Stimulated activated CD8-positive, alpha-beta memory T cell treated with anti-CD3 and anti-CD28 coated beads, Interleukin-4, amount 100 ng/mL, for 1 hour (primary cell): Measurements from ENCODE around the gene SIRPG.
"Not testable (repeated sequence)": the region's sequence is repeated elsewhere in the genome, so short reads cannot be mapped to it uniquely, and the experiment has no call there.

ENCODE experiments used
- DNase-seq, 2 donors: peaks; one replicate each; pipeline ENCODE4 v3.0.0-alpha.2; 2020; ENCODE audit warnings: low read depth in 2 of 2, low spot score in 1 of 2

Gene SIRPG

GRCh38 chr20:1672728-1673127 lies 15.1 kb upstream of the SIRPG start:
- DNase-seq = no peak

GRCh38 chr20:1671891-1672669 lies 14.5 kb upstream of the SIRPG start:
- no peak for DNase-seq

GRCh38 chr20:1669304-1669703 lies 11.7 kb upstream of the SIRPG start:
- no peak for DNase-seq

GRCh38 chr20:1667502-1668085 lies 10.0 kb upstream of the SIRPG start:
- no peak for DNase-seq

- DNase-seq = no peak
Measured at GRCh38 chr20:1666802-1667201, 9.2 kb upstream of the SIRPG start.

- no peak for DNase-seq
Measured at GRCh38 chr20:1665345-1665744, 7.8 kb upstream of the SIRPG start.

- DNase-seq = no peak
Measured at GRCh38 chr20:1664911-1665310, 7.3 kb upstream of the SIRPG start.

- DNase-seq = no peak
Measured at GRCh38 chr20:1663917-1664316, 6.3 kb upstream of the SIRPG start.

GRCh38 chr20:1661542-1662299 lies 4.1 kb upstream of the SIRPG start:
- DNase-seq = no peak

- DNase-seq = no peak
Measured at GRCh38 chr20:1660246-1660645, 2.7 kb upstream of the SIRPG start.

- DNase-seq = no peak
Measured at GRCh38 chr20:1656844-1657243, 735 bp downstream of the SIRPG start.

GRCh38 chr20:1654996-1655395 lies 2.6 kb downstream of the SIRPG start:
- no peak for DNase-seq

- no peak for DNase-seq
Measured at GRCh38 chr20:1652960-1653359, 4.6 kb downstream of the SIRPG start.

GRCh38 chr20:1652104-1652503 lies 5.5 kb downstream of the SIRPG start:
- DNase-seq = no peak

GRCh38 chr20:1651268-1652058 lies 6.1 kb downstream of the SIRPG start:
- no peak for DNase-seq

GRCh38 chr20:1648101-1648500 lies 9.5 kb downstream of the SIRPG start:
- DNase-seq = no peak

- no peak for DNase-seq
Measured at GRCh38 chr20:1646975-1647431, 10.6 kb downstream of the SIRPG start.

GRCh38 chr20:1644101-1644962 lies 13.2 kb downstream of the SIRPG start:
- no peak for DNase-seq

- not testable (repeated sequence) for DNase-seq
Measured at GRCh38 chr20:1638643-1639042, 18.9 kb downstream of the SIRPG start.

GRCh38 chr20:1637755-1638154 lies 19.8 kb downstream of the SIRPG start:
- DNase-seq = no peak
